NCI-H1048 (cell line): ENCODE results near the gene PDIA3.
A peak's percentile ranks its signal among the peaks of the same experiment; 100 is the strongest.
"Not testable (repeated sequence)": the region's sequence is repeated elsewhere in the genome, so short reads cannot be mapped to it uniquely, and the experiment has no call there.

Experiments
- DNase-seq: peaks from one replicate; lab custom pipeline; 2025; lab: John Stamatoyannopoulos, UW

The PDIA3 gene

GRCh38 chr15:43776718-43777266 lies 30.6 kb downstream of the PDIA3 start, which contains the start of gene ELL3:
Gene ELL3, minus strand, starts transcription at chr15:43776966. Its CDS starts 65 bp downstream, at chr15:43776901.
- DNase-seq = peak; percentile 71

GRCh38 chr15:43777267-43777914 lies 31.2 kb downstream of the PDIA3 start:
- DNase-seq = peak; percentile 71

GRCh38 chr15:43779016-43779415 lies 32.8 kb downstream of the PDIA3 start:
- no peak for DNase-seq

- no peak for DNase-seq
Measured at GRCh38 chr15:43789409-43789808, 43.2 kb downstream of the PDIA3 start.

GRCh38 chr15:43791993-43792760 lies 45.9 kb downstream of the PDIA3 start, which contains the start of gene SERF2:
Gene SERF2, plus strand, starts transcription at chr15:43792320. Its CDS starts 57 bp downstream, at chr15:43792377.
- peak; percentile 96 for DNase-seq

- no peak for DNase-seq
Measured at GRCh38 chr15:43792761-43793476, 46.7 kb downstream of the PDIA3 start.

- no peak for DNase-seq
Measured at GRCh38 chr15:43793647-43794046, 47.4 kb downstream of the PDIA3 start.

- DNase-seq = no peak
Measured at GRCh38 chr15:43794269-43795037, 48.2 kb downstream of the PDIA3 start.

- DNase-seq = no peak
Measured at GRCh38 chr15:43795197-43795596, 49.0 kb downstream of the PDIA3 start.

- DNase-seq = no peak
Measured at GRCh38 chr15:43795997-43796396, 49.8 kb downstream of the PDIA3 start.

GRCh38 chr15:43796566-43796965 lies 50.3 kb downstream of the PDIA3 start:
- no peak for DNase-seq

- no peak for DNase-seq
Measured at GRCh38 chr15:43799209-43799944, 53.1 kb downstream of the PDIA3 start.

- no peak for DNase-seq
Measured at GRCh38 chr15:43799945-43800285, 53.7 kb downstream of the PDIA3 start, which contains the start of gene SERINC4. Gene SERINC4, minus strand, starts transcription at chr15:43800220. Its CDS starts 234 bp downstream, at chr15:43799986.

GRCh38 chr15:43800286-43801141 lies 54.3 kb downstream of the PDIA3 start, which contains the start of gene HYPK:
Gene HYPK, plus strand, starts transcription at chr15:43800599. Its CDS starts 24 bp downstream, at chr15:43800623.
- DNase-seq = peak; percentile 80

- not testable (repeated sequence) for DNase-seq
Measured at GRCh38 chr15:43802676-43803075, 56.4 kb downstream of the PDIA3 start.

- DNase-seq = no peak
Measured at GRCh38 chr15:43808435-43808950, 62.3 kb downstream of the PDIA3 start.

GRCh38 chr15:43808960-43809678 lies 62.9 kb downstream of the PDIA3 start:
- no peak for DNase-seq

GRCh38 chr15:43815064-43815463 lies 68.8 kb downstream of the PDIA3 start:
- DNase-seq = not testable (repeated sequence)

- DNase-seq = no peak
Measured at GRCh38 chr15:43821505-43821904, 75.3 kb downstream of the PDIA3 start.
